HG02943 (cell line): ENCODE results near the gene CTIF.

Source experiments
- ATAC-seq: cut with Tn5 transposase; IDR thresholded peaks from one replicate; pipeline ENCODE4 v1.9.1; 2021; ENCODE audit warnings: mild to moderate bottlenecking, low read depth, moderate library complexity; ENCODE audit not compliant: unreplicated experiment

Gene CTIF

DNA sequence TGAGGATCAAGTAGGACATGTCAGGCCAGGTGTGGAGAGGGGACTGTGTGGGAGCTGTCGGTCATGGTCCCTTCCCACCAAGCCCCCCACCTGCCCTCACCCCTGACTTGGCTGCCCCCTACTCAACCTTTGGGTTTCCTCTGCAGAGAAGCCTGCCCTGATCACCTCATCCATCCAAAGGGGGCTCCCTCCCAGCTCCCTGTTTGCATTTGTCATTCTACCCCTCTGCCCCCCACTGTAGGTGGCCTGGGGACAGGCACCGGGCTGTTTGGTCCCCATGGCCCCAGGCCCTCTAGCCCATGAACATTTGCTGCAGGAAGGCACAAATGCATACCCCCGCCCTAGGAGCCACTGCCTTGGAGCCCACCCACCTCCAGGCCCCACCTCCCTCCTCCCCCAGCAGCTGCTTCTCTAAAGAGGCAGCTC lies 296.9 kb downstream of the CTIF start:
- ATAC-seq: no peak

DNA sequence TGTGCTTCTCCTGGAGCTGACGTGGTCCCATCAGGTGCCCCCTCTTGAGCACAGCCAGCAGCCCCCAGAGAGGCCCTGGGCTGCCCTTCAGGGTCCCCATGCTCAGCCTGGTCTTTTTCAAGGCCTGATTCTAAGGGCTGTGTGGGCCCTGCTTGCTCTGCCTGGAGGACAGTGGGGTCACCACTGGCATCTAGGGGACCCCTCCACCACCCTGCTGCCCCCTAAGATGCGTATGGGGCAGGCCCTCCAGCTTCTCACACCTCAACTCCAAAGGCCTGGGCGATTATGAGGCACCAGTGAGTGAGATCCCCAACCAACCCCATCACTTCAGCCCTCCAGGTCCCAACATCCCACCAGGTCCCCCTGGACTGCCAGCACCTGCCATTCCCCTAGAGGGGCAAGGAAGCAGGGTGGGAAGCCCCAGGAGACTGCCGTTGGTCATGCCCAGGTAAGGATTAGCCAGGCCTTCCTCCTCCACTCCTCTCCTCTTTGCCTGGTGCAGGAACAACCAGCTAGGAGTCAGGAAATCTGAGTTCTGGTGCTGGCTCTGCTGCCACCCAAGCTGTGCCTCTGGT lies 297.5 kb downstream of the CTIF start:
- no peak for ATAC-seq

DNA sequence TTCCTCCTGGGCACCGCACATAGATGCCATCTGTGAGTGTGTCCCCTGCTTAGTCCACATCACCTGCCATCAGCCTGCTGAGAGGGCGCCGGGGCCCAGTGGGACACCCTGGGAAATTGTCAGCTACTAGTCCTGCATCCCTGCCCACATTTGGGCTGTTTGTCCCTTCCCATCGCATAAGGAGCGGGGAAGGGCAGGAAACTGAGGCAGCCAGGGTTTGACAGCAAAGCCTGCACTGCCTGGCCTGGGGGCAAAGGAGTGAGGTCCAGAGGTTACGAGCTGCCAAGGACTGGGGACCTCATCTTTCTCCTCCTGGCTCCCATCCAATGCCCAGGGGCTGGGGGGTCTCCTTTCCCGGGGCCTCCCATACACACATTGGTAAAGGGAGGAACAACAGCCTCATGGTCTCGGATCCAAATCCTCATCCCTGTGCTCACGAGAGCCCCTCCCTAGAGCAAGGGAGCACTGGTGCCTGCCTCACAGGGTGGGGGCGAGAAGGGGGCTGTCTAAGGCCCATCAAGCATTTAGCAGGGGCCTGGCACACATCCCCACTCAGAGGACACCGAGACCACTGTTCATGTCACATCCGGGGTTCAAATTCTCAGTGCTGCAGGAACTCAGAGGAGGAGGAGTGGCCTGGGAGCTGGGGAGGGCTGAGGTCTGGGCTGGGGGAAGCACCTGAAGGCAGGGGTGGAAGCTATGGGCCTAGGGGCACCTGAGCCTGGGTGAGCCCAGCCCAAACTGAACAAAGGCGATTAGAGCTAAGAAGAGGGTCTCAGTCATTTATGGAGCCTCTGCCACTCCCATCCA lies 298.2 kb downstream of the CTIF start:
- ATAC-seq: no peak

DNA sequence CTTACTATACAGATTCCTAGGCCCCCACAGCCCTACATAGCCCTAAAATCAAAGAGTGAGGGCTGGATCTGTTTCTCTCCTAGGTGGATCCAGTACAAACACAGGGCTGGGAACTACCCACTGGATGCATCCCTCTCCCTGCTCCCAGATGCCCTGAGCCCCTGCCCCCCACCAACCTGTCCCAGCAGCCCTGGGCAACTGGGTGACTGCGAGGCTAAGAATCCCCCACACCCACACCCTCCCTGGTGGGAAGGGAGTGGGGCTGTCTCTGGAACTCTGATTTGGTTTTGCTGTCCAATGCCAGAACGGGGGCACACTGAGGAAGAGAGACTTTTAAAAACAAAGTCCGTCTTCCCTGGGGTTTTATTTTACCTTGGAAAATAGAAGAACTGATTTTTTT lies 298.8 kb downstream of the CTIF start:
- ATAC-seq: no peak

DNA sequence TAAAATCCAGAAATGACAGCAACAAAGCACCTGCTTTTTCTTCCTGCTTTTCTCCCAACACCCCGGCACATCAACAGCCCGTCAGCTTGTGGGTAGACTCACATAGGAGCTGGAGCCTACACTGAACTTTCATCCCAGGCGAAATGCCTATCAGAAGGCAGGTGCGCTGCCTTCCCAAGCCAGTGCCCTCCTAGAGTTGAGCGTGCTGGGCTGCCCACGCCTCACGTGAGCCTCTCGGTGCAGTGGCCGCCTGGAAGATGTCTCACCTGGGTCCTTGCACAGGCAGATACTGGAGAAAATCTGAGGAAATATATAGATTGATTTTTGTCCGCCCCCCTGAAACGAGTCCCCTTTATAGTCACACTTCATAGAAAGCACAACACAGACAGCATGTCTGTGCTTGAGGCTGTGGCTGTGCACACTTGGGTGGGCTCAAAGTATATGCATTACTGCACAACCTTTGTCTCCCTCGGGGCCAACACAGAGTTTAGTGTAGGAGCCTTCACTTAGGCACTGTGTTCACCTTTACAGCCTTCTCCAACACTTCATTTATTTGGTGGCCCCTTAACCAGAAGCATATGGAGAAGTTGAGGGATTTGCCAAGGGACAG lies 299.4 kb downstream of the CTIF start:
- no peak for ATAC-seq

DNA sequence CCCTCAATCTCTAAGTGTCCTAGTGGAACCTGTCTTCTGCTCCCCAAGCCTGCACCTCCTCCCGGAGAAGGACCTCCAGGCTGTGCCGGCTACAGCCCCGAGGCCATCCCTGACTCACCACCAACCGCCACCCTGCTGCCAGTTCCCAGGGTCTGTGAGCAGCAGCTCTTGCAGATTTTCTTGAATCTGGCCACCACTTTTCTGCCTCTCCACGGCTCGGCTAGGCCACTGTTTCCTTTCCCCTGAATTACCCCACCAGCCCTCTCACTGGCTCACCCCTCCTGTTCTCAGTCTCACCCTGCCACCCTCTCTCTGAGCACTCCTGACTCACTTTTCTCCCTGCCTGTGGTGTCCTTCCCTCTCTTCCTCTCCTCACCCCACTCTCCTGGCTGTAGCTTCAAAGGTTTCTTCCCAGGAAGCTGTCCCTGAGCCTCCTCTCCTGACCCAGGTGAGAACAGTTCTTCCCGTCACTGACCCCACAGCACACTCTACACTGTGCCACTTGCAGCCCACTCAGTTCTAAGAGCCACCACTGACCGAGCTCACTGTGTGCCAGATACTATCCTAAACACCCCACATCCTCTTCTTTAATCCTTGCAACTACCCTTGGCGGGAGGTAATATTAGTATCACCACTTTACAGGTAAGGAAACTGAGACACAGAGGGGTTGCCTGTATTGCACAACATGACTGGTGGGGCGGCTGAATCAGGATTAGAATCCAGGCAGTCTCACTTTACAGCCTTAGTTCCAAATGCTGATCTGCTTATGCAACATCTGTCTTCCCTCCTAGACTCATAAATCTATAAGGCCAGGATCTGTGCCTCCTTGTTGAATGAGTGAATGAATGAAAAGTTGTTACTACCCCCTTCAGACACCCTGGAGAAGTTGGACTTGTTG lies 300.3 kb downstream of the CTIF start:
- ATAC-seq: no peak

DNA sequence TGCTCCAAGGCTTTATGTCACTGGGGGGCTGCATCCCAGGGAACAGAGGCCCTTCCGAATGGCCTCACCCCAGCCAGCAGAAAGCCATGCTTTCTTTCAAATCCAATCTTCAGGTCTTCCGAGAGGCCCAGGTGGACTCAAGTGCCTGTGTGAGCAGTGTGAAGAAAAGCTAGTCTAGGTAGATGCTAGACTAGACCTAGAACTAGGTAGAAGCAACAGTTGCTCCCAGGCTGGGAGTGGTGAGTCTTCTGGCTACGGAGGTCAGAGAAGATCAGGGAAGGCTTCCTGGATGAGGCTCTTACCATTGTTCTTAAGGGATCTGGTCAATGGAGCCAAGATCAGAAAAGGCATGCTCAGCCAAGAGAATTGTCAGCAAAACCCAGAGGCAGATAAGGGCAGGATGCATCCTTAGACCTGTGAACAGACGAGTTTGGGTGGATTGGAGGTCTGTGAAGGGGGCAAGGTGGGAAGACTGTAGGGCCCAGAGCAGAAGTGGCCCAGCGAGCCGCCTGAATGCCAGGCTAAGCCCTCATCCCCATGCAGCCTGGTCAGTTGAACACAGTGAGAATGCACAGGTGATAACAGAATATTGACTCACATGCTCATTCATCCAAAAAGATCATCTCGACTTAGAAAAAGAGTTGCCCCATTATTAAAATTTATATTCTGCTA lies 301.1 kb downstream of the CTIF start:
- ATAC-seq: no peak

DNA sequence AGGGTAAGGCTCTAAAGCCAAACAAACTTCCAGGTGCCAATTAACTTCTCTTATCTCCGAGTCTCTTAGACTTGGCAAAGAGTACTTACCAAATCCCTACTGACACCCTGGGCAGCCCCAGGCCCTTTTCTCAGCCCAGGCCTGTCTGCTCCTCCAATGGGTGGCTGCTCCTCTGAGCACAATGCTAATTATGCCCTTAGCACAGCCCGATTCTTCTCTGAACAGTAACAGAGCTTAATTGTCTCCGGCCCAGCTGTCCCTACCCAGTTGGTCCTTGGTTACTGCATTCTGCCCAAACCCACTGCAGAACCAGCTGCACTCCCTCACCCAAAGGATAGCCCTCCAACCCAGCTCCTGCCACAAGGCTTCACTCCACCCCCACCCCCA lies 301.7 kb downstream of the CTIF start:
- ATAC-seq: no peak

DNA sequence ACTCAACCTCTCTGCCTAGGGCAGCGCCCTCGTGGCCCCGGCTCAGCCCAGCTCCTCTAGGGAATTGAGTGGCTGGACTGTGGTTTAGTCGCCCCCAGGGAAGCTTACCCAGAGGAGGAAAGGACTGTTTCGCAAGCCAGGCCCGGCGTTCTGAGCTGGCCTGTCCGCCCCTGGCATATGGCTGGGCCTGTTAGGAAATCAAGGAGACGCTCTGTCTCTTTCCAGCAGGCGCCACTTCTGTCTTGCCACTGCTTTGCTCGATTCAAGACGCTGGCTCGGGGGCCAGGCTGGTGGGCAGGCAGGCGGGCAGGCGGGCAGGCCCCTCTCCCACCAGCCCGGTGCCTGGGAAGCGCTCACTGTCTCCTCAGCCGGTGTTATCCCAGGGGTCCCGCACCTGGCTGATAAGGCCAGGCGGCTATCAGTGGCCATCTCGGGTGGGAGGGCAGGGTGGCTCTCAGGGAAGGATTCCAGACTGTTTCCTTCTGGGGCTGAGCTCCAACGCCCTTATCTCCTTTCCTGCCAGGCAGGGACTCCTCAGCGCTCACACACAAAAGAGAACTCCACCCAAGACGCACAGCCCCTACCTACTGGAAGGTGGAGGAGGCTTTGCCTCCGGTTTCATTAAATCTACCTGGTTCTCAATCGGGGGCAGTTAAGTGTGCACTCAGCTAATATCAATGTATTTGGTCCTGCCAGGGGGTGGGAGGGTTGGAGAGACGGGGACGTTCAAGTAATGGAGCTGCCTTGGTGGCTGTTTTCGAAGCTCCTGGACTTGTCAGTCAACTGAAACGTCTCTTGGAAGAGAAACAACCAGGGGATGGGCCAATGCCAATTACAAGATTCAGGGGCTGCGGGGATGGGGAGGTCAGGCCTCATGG lies 302.8 kb downstream of the CTIF start:
- ATAC-seq: no peak

DNA sequence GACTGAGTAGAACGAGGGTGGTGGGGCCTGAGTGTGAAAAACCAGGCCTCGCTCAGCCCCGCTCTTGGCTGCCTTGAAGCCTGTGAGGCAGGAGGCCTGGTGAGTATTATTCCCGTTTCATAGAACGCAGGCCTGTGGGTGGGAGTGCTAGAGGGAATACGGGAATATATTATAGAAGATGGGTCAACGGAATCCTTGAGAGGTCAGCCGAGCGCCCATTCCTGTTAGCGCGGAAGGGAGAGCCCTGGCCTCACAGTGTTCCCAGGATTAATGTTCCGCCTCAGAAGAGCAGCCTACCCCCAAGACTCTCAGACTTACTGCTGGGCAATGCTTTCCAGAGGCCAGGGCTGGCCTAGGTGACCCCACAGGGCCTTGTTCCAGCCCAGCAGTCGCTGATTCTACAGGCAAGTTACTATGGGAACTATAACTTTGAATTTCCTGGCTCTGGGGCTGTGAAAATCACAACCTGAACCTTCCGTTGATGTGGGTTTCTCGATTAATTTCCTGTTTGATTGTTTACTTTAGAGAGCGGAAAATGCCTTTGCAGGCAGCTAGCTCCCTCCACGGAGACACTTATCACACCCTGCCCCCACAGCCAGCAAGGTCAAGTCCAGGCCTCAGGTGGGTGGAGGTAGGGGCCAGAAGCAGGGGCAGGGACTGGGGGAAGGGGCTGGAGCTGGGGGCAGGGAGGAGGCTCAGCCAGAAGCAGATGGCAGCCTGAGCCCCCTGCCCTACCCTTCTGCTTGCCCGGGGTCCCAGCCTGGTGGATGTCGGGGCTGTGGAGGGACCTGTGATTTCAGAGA lies 303.6 kb downstream of the CTIF start:
- ATAC-seq: no peak

DNA sequence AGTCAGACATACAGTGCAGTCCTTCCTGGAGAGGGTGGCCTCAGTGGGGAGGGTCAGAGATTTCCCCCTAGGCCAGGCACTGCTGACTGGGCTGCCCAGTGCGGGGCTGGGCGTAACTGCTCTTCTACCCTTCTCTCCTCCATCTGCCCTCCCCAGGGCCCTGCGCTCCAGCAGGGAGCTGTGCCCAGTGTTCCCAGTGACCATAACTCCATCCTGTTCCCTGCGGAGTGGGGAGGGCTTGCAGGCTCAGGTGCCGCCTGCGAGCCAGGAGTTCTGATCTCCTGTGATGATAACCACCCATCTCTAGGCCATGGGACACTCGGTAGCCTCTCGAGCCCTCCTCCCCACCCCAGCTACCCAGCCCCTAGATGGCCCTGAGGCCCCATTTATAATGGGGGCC lies 304.3 kb downstream of the CTIF start:
- ATAC-seq: no peak

DNA sequence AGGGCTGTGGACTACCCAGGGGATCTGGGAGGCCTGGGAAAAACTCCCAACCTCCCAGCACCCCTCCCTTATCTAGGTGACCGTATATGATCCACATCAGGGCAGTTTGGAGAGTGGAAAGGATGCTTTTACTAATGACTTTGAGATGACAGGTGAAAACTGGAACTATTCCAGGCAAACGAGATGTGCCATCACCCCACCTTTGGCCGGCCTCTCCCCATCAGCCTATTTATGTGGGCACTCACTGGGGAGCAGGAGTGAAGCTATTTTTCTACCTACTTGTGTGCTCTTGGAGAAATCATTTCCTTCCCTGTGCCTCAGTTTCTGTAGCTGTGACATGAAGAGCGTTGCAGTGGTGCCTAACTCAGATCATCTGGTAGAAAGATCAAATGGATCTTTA lies 304.8 kb downstream of the CTIF start:
- no peak for ATAC-seq

DNA sequence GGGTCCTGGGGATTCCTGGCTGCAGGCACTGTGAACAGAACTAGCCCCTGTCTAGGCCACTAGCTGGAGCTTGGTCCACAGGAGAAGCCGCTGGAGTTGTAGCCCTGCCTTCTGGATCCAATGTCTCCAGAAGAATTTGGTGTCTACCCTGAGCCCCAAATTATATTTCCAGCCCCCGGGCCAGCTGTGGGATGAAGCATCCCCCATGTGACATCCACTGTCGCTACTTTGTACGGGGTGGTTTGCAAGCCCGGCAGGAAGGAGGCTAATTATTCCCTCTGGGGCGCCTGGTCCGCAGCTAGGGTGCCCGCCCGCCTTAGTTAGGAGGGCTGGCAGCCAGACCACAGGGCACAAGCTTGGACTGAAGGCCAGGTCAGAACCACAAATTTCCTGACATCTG lies 305.4 kb downstream of the CTIF start:
- no peak for ATAC-seq

DNA sequence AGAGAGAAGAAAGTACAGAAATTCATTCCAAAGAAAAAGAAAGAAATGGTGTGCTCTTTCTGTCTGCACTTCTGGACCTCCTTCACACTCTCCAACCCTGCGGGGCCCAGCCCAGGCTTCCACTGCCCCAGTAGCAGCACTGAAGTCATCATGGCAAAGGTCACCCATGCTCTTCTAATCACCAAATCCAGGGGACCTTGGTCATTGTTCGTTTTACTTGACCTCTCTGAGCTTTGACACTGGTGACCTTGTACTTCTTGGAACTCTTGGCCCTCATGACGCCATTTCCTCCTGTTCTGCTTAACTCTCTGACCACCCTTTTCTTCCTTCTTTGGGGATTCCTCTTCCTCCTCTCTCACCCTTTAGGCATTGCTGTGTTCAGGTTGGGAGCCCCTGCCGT lies 306.3 kb downstream of the CTIF start:
- ATAC-seq: no peak

DNA sequence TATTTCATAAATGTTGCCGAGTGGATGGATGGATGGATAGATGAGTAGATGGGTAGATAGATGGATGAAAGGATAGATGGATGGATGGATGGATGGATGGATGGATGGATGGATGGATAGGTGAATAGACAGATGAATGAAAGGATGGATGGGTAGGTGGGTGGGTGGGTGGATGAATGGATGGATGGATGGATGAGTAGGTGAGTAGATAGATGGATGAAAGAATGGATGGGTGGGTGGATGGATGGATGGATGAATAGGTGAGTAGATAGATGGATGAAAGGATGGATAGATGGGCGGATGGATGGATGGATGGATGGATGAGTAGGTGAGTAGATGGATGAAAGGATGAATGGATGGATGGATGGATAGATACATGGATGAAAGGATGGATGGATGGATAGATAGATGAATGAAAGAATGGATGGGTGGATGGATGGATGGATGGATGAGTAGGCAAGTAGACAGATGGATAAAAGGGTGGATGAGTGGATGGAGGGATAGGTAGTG lies 307.6 kb downstream of the CTIF start:
- no peak for ATAC-seq

DNA sequence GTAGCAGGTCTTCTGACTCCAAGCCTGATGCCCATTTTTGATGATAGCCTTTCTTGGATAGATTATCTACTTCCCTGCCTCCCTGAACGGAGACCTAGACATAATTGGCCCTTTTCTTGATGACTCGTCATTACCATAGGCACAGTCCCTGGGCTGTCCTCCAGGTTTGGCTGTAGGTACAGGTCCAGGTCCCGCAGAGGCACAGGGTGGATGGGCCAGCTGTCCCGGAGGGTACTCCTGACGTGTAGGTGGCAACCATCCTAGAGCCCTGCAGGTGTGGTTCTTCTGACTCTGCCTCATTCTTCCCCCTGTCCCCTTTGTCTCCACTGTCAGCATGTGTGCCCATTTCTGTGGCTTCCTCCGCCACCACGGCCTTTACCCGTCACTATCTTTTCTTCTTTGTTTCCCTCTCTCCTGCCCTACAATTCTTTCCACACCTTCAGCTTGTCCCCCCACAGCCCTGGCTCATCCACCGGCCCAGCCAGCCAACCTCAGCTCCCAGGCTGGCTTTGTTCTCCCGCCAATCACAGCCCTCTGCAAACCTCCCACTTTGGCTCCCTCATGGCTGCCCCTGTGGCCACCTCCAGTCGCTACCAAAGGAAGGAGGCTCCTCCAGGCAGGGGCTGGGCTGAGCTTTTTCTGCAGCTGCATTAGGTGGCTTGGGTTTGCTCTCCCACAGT lies 309.1 kb downstream of the CTIF start:
- no peak for ATAC-seq

DNA sequence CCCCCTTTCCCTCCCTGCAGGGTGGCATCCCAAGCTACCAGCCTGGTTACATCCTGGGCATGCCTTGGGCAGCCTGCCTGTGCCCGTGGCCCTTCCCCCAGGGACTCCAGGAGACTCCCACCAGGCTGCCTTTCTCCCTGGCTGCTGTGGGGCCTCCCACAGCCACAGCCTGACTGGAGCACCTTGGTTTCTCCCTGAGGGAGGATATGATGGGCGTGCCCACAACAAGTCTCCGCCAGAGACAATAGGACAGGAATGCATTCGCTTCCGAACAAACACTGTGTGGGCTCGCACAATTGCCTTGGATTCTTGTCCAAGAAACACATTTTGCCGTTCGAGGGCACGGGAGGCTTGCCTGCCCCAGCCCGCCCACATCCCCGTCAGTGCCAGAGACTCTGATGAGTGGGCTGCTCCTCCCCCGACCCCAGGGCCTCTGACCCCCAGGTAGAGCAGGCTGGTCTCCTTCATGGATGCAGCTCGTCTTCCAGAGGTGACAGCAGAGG lies 309.9 kb downstream of the CTIF start:
- no peak for ATAC-seq
